ENCODE results near the gene WDR20.

DNA sequence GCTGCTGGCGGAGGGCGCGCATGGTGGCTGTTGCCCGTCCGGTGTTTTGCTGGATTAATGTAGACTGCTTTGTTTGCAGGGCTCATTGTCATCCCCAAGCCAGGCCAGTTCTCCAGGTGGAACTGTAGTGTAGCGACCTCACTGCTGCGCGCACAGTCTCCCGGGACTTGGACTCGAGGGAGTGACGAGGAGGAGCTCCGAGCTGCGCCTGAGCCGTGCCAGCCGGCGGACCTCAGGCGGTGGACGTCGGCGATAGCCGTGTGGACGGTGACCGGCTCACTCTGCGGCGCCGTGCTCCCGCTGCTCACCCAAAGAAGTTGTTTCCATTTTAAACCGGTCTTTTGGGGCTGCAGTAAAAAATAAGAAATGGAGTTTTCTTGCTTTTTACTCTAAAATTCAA, 83.1 kb downstream of the WDR20 start:
- TF ChIP-seq, protein P1, sequence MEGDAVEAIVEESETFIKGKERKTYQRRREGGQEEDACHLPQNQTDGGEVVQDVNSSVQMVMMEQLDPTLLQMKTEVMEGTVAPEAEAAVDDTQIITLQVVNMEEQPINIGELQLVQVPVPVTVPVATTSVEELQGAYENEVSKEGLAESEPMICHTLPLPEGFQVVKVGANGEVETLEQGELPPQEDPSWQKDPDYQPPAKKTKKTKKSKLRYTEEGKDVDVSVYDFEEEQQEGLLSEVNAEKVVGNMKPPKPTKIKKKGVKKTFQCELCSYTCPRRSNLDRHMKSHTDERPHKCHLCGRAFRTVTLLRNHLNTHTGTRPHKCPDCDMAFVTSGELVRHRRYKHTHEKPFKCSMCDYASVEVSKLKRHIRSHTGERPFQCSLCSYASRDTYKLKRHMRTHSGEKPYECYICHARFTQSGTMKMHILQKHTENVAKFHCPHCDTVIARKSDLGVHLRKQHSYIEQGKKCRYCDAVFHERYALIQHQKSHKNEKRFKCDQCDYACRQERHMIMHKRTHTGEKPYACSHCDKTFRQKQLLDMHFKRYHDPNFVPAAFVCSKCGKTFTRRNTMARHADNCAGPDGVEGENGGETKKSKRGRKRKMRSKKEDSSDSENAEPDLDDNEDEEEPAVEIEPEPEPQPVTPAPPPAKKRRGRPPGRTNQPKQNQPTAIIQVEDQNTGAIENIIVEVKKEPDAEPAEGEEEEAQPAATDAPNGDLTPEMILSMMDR (IDR thresholded peaks at IDR 0.05): no peak
- no peak for TF ChIP-seq POLR2A (IDR thresholded peaks at IDR 0.05)
